ENCODE results near the gene MKI67.

The MKI67 gene

GRCh38 chr10:128083191-128083895 is 42.9 kb downstream of the MKI67 start:
- DNase-seq (ENCODE audit: low read depth, low spot score): no peak

GRCh38 chr10:128081720-128082119 is 44.5 kb downstream of the MKI67 start:
- DNase-seq (ENCODE audit: low read depth, low spot score): peak; percentile 15

GRCh38 chr10:128081222-128081621 is 45.0 kb downstream of the MKI67 start:
- no peak for DNase-seq (ENCODE audit: low read depth, low spot score)

GRCh38 chr10:128080641-128081040 is 45.6 kb downstream of the MKI67 start:
- no peak for DNase-seq (ENCODE audit: low read depth, low spot score)

GRCh38 chr10:128080231-128080630 is 46.0 kb downstream of the MKI67 start:
- DNase-seq (ENCODE audit: low read depth, low spot score): no peak

GRCh38 chr10:128078136-128078969 is 47.9 kb downstream of the MKI67 start:
- DNase-seq (ENCODE audit: low read depth, low spot score): peak; percentile 61

GRCh38 chr10:128077155-128077875 is 48.9 kb downstream of the MKI67 start:
- DNase-seq (ENCODE audit: low read depth, low spot score): no peak

GRCh38 chr10:128074589-128074988 is 51.6 kb downstream of the MKI67 start:
- DNase-seq (ENCODE audit: low read depth, low spot score): no peak

GRCh38 chr10:128073890-128074289 is 52.3 kb downstream of the MKI67 start:
- no peak for DNase-seq (ENCODE audit: low read depth, low spot score)

GRCh38 chr10:128072941-128073645 is 53.1 kb downstream of the MKI67 start:
- DNase-seq (ENCODE audit: low read depth, low spot score): no peak

- DNase-seq (ENCODE audit: low read depth, low spot score): no peak
These were observed 54.2 kb downstream of the MKI67 start for GRCh38 chr10:128072046-128072445.

GRCh38 chr10:128071417-128071782 is 54.8 kb downstream of the MKI67 start:
- no peak for DNase-seq (ENCODE audit: low read depth, low spot score)

GRCh38 chr10:128070721-128071416 is 55.4 kb downstream of the MKI67 start:
- DNase-seq (ENCODE audit: low read depth, low spot score): no peak

- no peak for DNase-seq (ENCODE audit: low read depth, low spot score)
These were observed 56.1 kb downstream of the MKI67 start for GRCh38 chr10:128070161-128070560.

- peak; percentile 87 for DNase-seq (ENCODE audit: low read depth, low spot score)
These were observed 56.7 kb downstream of the MKI67 start for GRCh38 chr10:128069351-128070051.

GRCh38 chr10:128068398-128069285 is 57.6 kb downstream of the MKI67 start:
- DNase-seq (ENCODE audit: low read depth, low spot score): no peak

- no peak for DNase-seq (ENCODE audit: low read depth, low spot score)
These were observed 58.4 kb downstream of the MKI67 start for GRCh38 chr10:128067691-128068397.

- DNase-seq (ENCODE audit: low read depth, low spot score): no peak
These were observed 59.3 kb downstream of the MKI67 start for GRCh38 chr10:128066870-128067382.
